ENCODE measurements around the gene KIF21A.

Gene KIF21A

DNA sequence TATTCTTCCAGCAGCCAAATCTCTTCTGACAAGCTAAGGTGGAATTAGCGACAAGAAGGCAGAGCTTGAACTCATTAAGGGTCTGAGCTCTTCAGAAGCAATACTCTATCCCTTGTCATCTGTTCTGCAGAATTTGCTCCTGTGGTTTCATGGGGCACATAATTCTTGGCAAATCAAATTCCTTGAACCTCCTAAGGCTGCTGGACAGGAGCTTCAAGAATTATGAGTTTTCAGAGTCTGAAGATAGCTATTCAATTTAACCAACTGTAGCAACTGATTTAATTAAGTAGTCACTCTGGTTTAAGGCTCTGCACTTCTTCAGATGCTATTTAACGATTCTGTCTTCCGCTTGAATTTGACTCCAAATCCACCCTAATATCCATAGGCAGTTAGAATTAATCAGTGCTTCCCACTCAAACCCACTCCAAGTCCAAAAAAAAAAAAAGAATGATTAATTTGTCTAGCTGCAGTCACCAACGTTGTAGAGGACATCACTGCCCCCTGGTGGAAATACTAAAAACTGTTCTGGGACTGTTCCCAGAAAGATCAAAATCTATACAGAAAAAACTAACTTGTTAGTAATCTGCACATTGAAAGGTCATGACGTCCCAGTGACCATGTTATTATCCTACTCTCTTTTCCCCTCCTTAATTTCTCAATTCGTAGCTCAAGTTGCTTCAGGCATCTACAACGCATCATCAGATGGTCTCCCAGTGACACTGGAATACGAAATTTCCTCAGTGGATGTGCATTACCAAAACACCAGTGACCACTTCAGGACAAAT lies 169.9 kb downstream of the KIF21A start:
- no peak for DNase-seq (ENCODE audit: low read depth)

DNA sequence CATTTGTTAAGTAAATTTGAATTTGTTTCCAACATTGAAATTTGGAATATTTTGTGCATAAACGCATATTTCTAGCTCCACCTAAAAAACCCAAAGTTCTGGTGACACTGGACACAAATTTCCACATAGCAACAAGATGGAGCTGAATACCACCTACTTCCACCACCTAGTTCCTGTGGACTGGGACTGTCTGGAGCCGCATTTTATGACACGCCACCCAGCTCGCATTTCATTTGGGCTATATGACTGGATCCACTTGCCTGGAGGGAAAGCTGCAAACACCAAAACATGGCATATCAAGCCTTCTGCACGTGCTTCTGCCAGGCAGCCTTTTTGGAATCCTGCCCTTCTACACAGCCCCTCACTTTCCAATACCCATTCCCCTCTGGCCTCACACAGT lies 173.4 kb downstream of the KIF21A start:
- DNase-seq (ENCODE audit: low read depth), result no peak

DNA sequence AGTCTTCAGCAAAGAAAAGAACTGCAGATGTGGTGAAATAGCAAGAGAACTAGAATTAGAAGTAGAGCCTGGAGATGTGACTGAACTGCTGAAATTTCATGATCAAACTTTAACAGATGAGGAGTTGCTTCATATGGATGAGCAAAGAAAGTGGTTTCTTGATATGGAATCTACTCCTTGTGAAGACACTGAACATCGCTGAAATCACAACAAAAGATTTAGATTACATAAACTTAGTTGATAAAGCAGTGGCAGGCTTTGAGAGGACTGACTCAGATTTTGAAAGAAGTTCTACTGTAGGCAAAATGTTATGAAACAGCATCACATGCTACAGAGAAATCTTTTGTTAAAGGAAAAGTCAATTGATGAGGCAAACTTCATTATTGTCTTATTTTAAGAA lies 175.0 kb downstream of the KIF21A start:
- no peak for DNase-seq (ENCODE audit: low read depth)

DNA sequence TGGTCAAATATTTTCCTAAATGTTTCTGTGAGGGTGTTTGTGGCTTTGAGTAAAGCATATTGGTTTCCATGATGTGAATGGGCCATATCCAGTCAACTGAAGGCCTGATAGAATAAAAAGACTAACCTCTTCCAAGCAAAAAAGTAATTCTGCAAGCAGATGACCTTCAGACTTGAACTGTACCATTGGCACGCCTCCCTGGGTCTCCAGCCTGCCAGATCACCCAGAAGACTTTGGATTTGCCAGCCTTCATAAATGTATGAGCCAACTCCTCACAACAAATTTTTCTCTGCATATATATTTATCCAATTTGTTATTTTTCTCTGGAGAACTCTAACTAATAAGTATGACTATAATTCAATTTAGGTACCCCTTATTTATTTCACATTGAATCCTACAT lies 190.3 kb downstream of the KIF21A start:
- DNase-seq (ENCODE audit: low read depth), result no peak
